Adipose tissue (tissue), 3 donors: ENCODE results near the gene PPP1R3A. TPM values are rescaled to one million over a fixed set of nuclear protein-coding genes. Genes with fewer than 3 reads are reported as not detected.
"Not testable (repeated sequence)": the region's sequence is repeated elsewhere in the genome, so short reads cannot be mapped to it uniquely, and the experiment has no call there.

Experiments
- H3K27ac ChIP-seq: one replicate; pipeline ENCODE4 v1.5.1; 2013; ENCODE audit warnings: low read depth, low read length
- WGBS, 3 donors: extraction: QIAGEN DNeasy Blood & Tissue Kit; methylation state at CpG; one replicate each; pipeline ENCODE4 v1.1.7; 2013; 5-methylcytosine and 5-hydroxymethylcytosine counted together
- polyA plus RNA-seq, 3 donors: library from polyadenylated mRNA; stranded (reverse); fragments of 200-250 nt; gene quantifications; one replicate each; pipeline ENCODE4 v1.2.3, GENCODE V29; 2013
- donor health status: healthy with polysubstance abuse.
- donor health status: Bipolar disorder and iron deficiency.
- donor health status: healthy.

Gene PPP1R3A
- polyA plus RNA-seq = not detected

DNA sequence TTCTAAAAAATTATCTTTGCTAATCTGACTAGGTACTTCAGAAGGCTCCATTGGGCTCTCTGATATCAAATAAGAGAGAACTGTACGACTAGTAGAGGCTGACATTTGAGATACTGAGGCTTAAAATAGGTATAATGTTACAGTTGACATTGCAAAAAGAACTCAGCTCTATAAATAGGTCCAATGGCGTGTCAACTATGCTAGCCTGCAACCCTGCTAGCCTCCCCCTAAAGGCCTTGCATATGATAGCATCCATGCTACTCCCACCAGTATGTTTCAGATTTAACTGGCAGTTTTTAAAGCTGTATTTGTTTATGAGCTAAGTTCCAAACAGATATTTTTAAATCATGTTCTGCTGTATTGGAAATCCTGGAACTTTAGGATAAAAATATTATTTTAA, at the start of gene PPP1R3A:
PPP1R3A (minus strand) TSS at position 64 of the 400 bp plus-strand sequence; CDS start at position 51, 13 bp downstream.
- H3K27ac ChIP-seq = no peak within 1 kb of the TSS

GRCh38 chr7:113963356-113963755, 44.5 kb upstream of the PPP1R3A start:
- whole genome bisulfite sequencing, 3 donors = 62 to 80% (median 64%) methylated on average over 2 of the region's 2 CpGs
- H3K27ac ChIP-seq = no peak overlapping the region

More for the DNA sequence above, at the start of gene PPP1R3A:
- WGBS, 3 donors = 52 to 59% (median 59%) methylated on average over 2 of the region's 2 CpGs

DNA sequence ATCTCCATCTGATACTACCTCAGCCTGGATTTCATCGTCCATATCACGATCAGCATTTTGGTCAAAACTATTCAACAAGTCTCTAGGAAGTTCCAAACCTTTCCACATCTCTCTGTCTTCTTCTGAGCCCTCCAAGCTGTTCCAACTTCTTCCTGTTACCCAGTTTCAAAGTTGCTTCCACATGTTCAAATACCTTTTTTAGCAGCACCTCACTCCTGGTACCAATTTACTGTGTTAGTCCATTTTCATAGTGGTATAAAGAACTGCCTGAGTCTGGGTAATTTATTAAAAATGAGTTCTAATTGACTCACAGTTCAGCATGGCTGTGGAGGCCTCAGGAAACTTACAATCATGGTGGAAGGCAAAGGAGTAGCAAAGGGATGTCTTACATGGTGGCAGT, 41.1 kb upstream of the PPP1R3A start:
- H3K27ac ChIP-seq = no peak overlapping the region
- 75 to 88% (median 84%) methylated on average over 2 of the region's 2 CpGs for WGBS, 3 donors

DNA sequence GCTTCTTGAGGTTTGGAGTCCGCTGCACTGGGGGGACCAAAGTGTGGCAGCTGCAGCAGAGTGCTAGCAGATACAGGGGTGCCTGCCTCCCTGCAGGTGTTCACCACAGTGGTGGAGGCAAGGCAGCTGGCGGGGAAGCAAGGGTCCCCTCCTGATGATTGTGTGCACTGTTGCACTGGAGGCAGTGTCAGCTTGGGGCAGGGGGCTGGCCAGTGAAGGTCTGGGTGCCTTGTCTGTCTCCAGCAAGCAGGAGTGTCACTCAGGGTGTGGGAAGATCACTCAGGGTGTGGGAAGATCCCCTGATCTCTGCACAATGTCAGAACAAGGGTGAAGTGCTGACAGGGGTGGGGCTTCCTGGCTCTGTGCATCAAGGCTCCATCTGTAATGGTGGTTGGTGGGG, 36.3 kb upstream of the PPP1R3A start:
- WGBS, 3 donors = 85 to 94% (median 86%) methylated on average over 2 of the region's 2 CpGs
- no peak overlapping the region for H3K27ac ChIP-seq

DNA sequence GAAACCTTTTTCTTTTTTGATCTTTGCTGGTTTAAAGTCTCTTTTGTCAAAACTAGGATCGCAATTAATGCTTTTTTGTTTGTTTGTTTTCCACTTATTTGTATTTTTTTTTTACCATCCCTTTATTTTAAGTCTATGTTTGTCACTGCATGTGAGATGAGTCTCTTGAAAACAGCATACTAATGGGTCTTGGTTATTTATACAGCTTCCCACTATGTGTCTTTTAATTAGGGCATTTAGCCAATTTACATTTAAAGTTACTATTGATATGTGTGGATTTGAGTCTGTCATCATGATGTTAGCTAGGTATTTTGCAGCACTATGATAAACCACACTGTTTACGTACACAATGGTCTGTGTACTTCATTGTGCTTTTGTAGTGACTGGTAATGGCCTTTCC, 34.7 kb upstream of the PPP1R3A start:
- no peak overlapping the region for H3K27ac ChIP-seq
- WGBS, 3 donors = 69 to 91% (median 86%) methylated on average over 2 of the region's 2 CpGs

GRCh38 chr7:113945018-113945938, 26.5 kb upstream of the PPP1R3A start:
- 68 to 77% (median 70%) methylated on average over 3 of the region's 3 CpGs for WGBS, 3 donors
- no peak overlapping the region for H3K27ac ChIP-seq

DNA sequence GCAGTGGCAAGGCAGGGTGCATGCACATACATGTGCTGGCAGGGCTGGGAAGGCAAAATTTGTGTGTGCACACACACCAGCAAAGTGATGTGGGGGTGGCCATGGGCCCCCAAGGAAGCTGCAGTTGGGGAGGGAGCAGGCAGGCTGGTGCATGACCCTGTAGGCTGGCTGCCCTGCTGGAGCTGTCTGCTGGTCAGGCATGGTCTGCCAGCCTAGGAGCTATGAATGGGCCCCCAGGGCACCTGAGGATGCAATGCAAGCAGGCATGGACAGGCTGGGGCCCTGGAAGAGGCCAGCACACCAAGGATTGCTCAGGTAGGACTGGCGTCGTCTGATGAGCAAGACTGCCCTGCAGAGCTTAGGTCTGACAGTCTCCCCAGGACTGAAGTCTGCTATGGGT, 18.2 kb upstream of the PPP1R3A start:
- WGBS, 3 donors = 82 to 93% (median 84%) methylated on average over 2 of the region's 2 CpGs
- no peak overlapping the region for H3K27ac ChIP-seq

DNA sequence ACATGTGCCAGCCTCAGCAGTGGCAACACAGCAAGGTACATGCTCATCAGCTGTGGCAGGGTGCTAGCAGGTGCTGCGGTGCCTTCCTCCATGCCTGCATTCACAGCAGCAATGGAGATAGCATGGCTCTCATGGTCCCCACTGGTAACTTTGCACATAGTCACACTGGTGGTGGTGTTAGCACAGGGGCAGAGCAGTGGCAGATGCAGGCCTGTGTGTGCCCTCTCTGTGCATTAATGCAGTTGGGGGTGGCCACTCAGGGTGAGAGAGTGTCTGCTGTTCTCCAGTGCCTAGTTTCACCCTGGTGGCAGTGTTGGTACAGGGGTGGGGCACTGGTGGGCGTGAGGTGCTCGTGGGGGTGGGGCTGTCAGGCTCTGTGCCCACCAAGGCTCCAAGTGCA, 17.7 kb upstream of the PPP1R3A start:
- H3K27ac ChIP-seq = no peak overlapping the region
- WGBS, 3 donors = 48 to 81% (median 73%) methylated on average over 3 of the region's 3 CpGs

DNA sequence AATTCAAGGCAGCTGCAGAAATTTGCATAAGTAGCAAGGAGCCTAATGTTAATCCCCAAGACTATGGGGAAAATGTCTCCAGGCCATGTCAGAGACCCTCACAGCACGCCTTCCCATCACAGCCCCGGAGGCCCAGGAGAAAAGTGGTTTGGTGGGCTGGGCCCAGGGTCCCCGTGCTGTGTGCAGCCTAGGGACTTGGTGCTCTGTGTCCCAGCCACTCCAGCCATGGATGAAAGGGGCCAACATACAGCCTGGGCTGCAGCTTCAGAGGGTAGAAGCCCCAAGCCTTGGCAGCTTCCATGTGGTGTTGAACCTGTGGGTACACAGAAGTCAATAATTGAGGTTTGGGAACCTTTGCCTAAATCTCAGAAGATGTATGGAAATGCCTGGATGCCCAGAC, 10.6 kb upstream of the PPP1R3A start:
- H3K27ac ChIP-seq = not testable (repeated sequence)
- WGBS, 3 donors = 78 to 85% (median 79%) methylated on average over 3 of the region's 3 CpGs

DNA sequence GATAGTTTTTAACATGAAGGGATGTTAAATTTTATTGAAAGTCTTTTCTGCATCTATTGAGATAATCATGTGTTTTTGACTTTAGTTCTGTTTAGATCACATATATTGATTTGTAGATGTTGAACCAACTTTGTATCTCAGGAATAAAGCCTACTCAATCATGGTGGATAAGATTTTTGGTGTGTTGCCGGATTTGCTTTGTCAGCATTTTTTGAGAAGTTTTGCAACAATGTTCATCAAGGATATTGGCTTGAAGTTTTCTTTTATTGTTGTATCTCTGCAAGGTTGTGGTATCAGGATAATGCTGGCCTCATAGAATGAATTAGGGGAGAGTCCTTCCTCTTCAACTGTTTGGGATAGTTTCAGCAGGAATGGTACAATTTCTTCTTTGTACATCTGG, 9.3 kb upstream of the PPP1R3A start:
- H3K27ac ChIP-seq = no peak overlapping the region
- WGBS, 3 donors = 77 to 79% (median 78%) methylated on average over 1 of the region's 1 CpG

DNA sequence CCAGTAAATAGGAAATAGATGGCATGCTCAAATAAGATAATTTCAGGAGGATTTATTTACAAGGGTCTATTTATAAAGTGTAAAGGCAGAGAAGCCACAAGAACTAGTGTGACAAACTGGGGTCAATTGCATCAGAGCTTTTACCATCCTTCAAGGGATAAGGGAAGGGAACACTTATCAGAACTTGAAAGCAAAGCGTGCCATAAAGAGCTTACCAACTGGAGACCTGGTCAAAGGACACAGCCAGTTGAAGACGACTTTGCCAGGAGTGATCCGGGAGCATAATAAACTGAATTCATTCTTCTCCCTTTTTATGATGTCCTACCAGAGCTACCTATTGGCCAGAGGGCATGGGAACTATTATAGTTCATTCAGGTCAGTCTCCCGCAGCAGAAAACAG, 3.2 kb upstream of the PPP1R3A start:
- no peak overlapping the region for H3K27ac ChIP-seq
- WGBS, 3 donors = 49 to 68% (median 63%) methylated on average over 4 of the region's 4 CpGs

- no peak overlapping the region for H3K27ac ChIP-seq
These were observed 2.6 kb upstream of the PPP1R3A start for GRCh38 chr7:113921363-113921762.

DNA sequence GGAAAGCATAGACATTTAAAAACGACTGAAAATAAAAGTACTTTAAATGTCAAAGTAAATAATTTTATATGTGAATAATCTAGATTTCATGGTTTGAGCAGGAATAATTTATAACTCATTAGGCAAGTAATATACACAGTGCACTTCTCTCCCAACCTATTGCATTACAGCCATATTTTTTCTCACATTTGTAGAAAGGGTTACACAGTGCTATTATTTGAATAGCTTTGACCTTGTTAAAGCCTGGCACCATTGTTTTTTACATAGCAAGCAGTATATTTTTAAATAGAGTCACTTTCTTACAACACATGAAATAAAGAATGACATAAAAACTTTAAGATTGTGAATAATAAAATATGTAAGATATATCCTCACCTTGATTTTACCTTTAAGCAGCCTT, 969 bp downstream of the PPP1R3A start:
- WGBS, 3 donors = 25 to 40% (median 35%) methylated on average over 1 of the region's 1 CpG
- H3K27ac ChIP-seq = no peak overlapping the region

DNA sequence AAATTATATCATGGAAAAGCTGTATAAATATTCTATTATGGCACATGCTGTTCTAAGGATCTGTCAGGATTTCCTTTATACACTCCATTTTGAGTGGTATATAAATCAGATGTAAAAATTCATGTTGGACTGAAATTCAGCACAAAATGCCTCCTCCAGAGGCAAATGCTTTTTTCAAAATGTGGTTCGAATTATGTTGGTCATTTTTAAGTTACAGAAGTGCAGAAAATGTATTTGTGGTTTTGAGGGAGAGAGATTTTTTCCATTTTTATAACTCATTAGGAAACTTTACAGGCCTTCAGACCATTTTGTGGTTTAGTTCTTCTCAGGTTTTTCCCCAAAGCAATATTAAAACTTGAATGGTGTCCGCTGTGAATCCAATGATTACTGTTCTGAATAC, 2.9 kb downstream of the PPP1R3A start:
- no peak overlapping the region for H3K27ac ChIP-seq
- WGBS, 3 donors = 66 to 73% (median 72%) methylated on average over 2 of the region's 2 CpGs

DNA sequence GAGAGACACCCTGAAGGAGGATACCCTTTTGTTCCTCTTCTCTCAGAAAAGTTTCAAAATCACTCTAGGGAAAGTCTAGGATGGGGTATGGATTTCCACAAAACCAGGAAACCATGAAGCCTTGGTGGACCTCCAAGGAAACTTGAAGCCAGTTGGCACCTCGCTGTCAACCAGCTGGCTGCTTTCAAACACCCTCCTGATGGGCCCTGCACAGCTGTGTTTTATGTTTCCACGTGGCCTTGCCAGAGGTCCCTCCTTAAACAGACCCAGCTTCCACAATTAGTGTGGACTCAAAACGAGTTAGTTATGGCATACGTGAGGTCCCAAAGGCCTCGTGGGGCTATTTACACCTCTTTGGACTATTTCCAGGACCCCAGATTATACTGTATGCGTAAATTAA, 5.9 kb downstream of the PPP1R3A start:
- WGBS, 3 donors = 52 to 60% (median 56%) methylated on average over 6 of the region's 6 CpGs
- H3K27ac ChIP-seq = no peak overlapping the region

GRCh38 chr7:113907617-113908016, 11.2 kb downstream of the PPP1R3A start:
- H3K27ac ChIP-seq = no peak overlapping the region
- 73 to 83% (median 77%) methylated on average over 3 of the region's 3 CpGs for WGBS, 3 donors

DNA sequence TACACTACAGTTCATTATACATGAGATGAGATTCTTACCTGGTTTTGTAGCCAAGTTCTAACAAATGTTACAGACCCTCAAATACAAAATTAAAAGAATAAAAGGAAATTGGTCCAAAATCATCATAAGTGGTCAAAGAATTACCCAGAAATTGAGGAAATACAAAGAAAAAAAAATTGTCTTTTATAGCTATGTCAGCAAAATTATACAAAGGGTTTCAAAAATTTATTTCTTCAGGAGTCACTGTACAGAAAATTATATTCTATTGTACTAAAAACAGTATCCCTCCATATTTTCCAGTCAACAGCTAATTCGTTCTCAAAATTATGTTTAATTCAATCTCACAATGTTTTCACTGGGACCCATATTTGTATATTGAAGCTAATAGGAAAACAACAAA, 14.3 kb downstream of the PPP1R3A start:
- WGBS, 3 donors = 50 to 67% (median 56%) methylated on average over 1 of the region's 1 CpG
- H3K27ac ChIP-seq = no peak overlapping the region

- H3K27ac ChIP-seq = no peak overlapping the region
- WGBS, 3 donors = 9 to 40% (median 31%) methylated on average over 3 of the region's 3 CpGs
These were observed 26.0 kb downstream of the PPP1R3A start for GRCh38 chr7:113892818-113893217.

DNA sequence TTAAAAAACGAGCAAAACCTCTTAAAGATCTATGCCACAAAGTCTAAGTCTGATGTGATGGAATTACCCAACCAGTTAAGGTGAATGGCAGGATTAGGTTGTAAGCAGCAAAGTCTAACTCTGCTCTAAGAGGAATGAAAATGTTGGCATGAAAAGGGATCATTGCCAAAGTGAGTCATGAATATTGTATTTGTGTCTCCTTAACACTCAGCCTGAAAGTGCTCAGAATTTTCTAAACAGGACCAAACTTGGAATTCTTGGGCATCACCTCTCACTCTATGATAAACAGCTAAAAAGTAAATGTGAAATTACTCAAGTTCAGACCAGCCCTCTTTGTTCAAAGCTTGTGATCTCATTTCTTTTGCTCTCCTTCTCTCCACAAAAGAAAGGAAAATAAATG, 27.0 kb downstream of the PPP1R3A start:
- 37 to 59% (median 45%) methylated on average over 1 of the region's 1 CpG for WGBS, 3 donors
- H3K27ac ChIP-seq = no peak overlapping the region

DNA sequence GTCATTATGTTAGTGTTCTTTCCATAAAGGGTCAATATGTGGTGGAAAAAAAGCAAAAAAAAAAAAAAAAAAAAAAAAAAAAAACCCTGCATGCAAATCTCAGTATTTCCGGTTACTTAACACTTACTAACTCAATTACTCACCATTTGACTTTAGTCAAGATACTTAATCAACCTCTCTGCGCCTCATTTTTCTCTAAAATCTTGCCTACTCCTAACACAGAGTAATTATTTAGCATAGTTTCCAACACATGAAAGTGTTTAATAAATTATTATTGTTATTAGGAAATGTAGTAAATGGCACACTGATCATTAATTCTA, 27.8 kb downstream of the PPP1R3A start:
- 69 to 89% (median 82%) methylated on average over 2 of the region's 2 CpGs for WGBS, 3 donors
- no peak overlapping the region for H3K27ac ChIP-seq
